ENCODE data around the gene RGS12. TPM values are rescaled to one million over a fixed set of nuclear protein-coding genes. Genes with fewer than 3 reads are reported as not detected.

The RGS12 gene
- total RNA-seq, 1 donor from 2014 or later = 34.2 TPM

- no peak for DNase-seq (ENCODE audit: low read depth)
- TF ChIP-seq, protein P1, sequence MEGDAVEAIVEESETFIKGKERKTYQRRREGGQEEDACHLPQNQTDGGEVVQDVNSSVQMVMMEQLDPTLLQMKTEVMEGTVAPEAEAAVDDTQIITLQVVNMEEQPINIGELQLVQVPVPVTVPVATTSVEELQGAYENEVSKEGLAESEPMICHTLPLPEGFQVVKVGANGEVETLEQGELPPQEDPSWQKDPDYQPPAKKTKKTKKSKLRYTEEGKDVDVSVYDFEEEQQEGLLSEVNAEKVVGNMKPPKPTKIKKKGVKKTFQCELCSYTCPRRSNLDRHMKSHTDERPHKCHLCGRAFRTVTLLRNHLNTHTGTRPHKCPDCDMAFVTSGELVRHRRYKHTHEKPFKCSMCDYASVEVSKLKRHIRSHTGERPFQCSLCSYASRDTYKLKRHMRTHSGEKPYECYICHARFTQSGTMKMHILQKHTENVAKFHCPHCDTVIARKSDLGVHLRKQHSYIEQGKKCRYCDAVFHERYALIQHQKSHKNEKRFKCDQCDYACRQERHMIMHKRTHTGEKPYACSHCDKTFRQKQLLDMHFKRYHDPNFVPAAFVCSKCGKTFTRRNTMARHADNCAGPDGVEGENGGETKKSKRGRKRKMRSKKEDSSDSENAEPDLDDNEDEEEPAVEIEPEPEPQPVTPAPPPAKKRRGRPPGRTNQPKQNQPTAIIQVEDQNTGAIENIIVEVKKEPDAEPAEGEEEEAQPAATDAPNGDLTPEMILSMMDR (IDR thresholded peaks at IDR 0.05; ENCODE audit: insufficient read depth, low read length, severe bottlenecking) = no peak
Observed at GRCh38 chr4:3293401-3294391, 875 bp downstream of the RGS12 start.

GRCh38 chr4:3294401-3295241 is 1.8 kb downstream of the RGS12 start:
- peaks cover 2% of the 10 kb centered on the region for H3K27me3 ChIP-seq (ENCODE audit: control insufficient read depth, insufficient read depth, low read length)
- DNase-seq (ENCODE audit: low read depth) (no peak), FAIRE-seq (no peak)
- no peaks in the 10 kb centered on the region for H3K36me3 ChIP-seq (ENCODE audit: control insufficient read depth, insufficient read depth, low read length)
- no peak overlapping the region for H3K4me3 ChIP-seq (ENCODE audit: low read depth, low read length)
- TF ChIP-seq, protein P1 (IDR thresholded peaks at IDR 0.05; ENCODE audit: insufficient read depth, low read length, severe bottlenecking) = no peak

More at GRCh38 chr4:3293401-3294391, 875 bp downstream of the RGS12 start:
- H3K36me3 ChIP-seq (ENCODE audit: control insufficient read depth, insufficient read depth, low read length) = no peaks in the 10 kb centered on the region
- no peaks in the 10 kb centered on the region for H3K27me3 ChIP-seq (ENCODE audit: control insufficient read depth, insufficient read depth, low read length)
- no peak for FAIRE-seq
- peak overlapping the region; percentile 75 for H3K4me3 ChIP-seq (ENCODE audit: low read depth, low read length)

GRCh38 chr4:3295837-3296624 is 3.2 kb downstream of the RGS12 start:
- no peak for FAIRE-seq
- peaks cover 5% of the 10 kb centered on the region for H3K27me3 ChIP-seq (ENCODE audit: control insufficient read depth, insufficient read depth, low read length)
- no peak for DNase-seq (ENCODE audit: low read depth)
- no peaks in the 10 kb centered on the region for H3K36me3 ChIP-seq (ENCODE audit: control insufficient read depth, insufficient read depth, low read length)
- TF ChIP-seq, protein P1 (IDR thresholded peaks at IDR 0.05; ENCODE audit: insufficient read depth, low read length, severe bottlenecking) = no peak
- no peak overlapping the region for H3K4me3 ChIP-seq (ENCODE audit: low read depth, low read length)

DNA sequence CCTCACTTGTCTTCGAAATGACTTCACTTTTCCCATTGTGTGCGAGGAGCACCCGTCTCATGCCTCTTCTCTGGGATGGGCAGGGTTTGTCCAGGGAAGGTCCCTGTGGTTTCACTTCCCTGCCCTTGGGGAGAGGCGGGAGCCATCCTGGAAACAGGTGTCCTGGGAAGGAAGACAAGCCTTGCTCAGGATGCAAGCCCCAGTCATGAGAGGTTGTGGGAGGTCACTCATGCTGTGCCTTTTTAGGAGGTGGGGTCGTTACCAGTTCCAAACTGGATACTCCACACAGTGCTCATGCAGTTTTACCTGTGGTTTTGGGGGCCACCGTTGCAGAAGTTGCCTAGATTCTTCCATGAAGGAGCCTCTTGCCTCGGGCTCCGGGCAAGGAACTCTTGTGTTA is 3.8 kb downstream of the RGS12 start:
- H3K36me3 ChIP-seq (ENCODE audit: control insufficient read depth, insufficient read depth, low read length) = no peaks in the 10 kb centered on the region
- FAIRE-seq = peak; percentile 18
- TF ChIP-seq, protein P1 (IDR thresholded peaks at IDR 0.05; ENCODE audit: insufficient read depth, low read length, severe bottlenecking) = no peak
- no peak for DNase-seq (ENCODE audit: low read depth)
- H3K27me3 ChIP-seq (ENCODE audit: control insufficient read depth, insufficient read depth, low read length) = peaks cover 5% of the 10 kb centered on the region
- H3K4me3 ChIP-seq (ENCODE audit: low read depth, low read length) = no peak overlapping the region

DNA sequence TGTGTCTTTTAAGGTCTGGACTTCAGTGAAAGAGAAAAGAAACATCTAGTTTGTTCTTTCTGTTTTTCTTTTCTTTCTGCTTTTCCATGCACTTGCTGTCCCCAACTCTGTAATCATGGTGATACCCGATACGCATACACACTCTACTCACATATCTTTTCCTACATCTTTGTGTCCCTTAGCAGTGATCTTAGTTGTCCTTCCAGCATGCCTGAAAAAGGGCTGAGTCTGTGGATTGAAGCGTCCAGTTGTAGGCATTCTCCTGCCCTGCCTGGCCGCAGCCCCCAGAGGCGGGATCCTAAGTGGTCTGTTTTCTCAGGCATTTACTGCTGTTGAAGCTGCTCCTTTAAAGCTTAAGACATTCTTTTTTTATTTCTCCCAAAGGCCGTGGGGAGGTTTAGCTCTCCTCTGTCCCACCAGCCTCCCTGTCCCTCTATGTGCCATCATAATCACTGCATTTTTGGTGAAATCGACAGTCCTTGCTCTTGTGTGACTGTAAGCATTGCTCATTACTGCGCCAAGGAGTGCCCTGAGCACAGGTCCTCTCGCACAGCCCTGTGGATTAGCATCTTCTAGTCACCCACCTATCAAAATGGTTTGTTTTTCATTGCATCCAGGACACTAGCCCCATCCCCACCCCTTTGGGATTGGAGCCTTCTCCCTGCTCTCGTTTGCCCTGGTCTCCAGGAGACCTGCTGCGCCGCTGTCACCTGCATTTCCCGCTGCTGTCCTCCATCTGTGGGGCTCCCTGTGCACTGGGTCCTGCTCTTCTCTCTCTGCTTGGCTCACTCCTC is 4.4 kb downstream of the RGS12 start:
- TF ChIP-seq, protein P1 (IDR thresholded peaks at IDR 0.05; ENCODE audit: insufficient read depth, low read length, severe bottlenecking) = no peak
- H3K27me3 ChIP-seq (ENCODE audit: control insufficient read depth, insufficient read depth, low read length) = peaks cover 5% of the 10 kb centered on the region
- DNase-seq (ENCODE audit: low read depth) = no peak
- H3K4me3 ChIP-seq (ENCODE audit: low read depth, low read length) = no peak overlapping the region
- no peaks in the 10 kb centered on the region for H3K36me3 ChIP-seq (ENCODE audit: control insufficient read depth, insufficient read depth, low read length)
- no peak for FAIRE-seq

Measured in bronchial epithelial cell (primary cell).